Endothelial cell of umbilical vein (primary cell): ENCODE data around the gene UTRN. TPM values are rescaled to one million over a fixed set of nuclear protein-coding genes. Genes with fewer than 3 reads are reported as not detected.
A peak's percentile ranks its signal among the peaks of the same experiment; 100 is the strongest.

ENCODE experiments used
- BruUV-seq: library from RNA; stranded (reverse); fragments of 400-500 nt; replicated peaks from 2 replicates; lab custom pipeline; 2021; lab: Mats Ljungman, UMichigan
- CTCF ChIA-PET: fragments of 300-600, 350-600 bp; sonication (Branson Sonifier 250); formaldehyde crosslinking; loops from one replicate; lab custom pipeline; 2021; ENCODE audit warnings: antibody characterized with exemption, inconsistent platforms; lab: Charles Lee
- POLR2A ChIA-PET: fragments of 300-600, 350-600 bp; sonication (Branson Sonifier 250); formaldehyde crosslinking; loops from one replicate; lab custom pipeline; 2021; ENCODE audit warnings: antibody characterized with exemption, inconsistent platforms; lab: Charles Lee
- DNase-seq: peaks from one replicate; pipeline ENCODE4 v3.0.0-alpha.2; 2011; ENCODE audit warnings: low read depth, low spot score
- FAIRE-seq: peaks from 2 replicates; lab custom pipeline; 2011; peaks lifted over from hg19 to GRCh38; lab: Jason Lieb, UNC
- H2AFZ ChIP-seq: 2 replicates; pipeline ENCODE4 v1.6.0; 2012; ENCODE audit warnings: low read depth, low read length, control low read depth, inconsistent platforms
- H3K27ac ChIP-seq: 2 replicates; pipeline ENCODE4 v1.5.1; 2011; ENCODE audit warnings: low read depth, mild to moderate bottlenecking, control low read depth, low read length, moderate library complexity; ENCODE audit not compliant: insufficient read depth
- H3K27me3 ChIP-seq, 2 experiments: 2 replicates each; pipeline versions ENCODE4 v1.6.0 to v1.6.1; 2011; ENCODE audit warnings: low read length in 2 of 2, mixed read lengths in 1 of 2; ENCODE audit not compliant: control insufficient read depth in 2 of 2, insufficient read depth in 2 of 2
- H3K36me3 ChIP-seq, 2 experiments: 2 replicates in 1 of 2; 3 replicates in 1 of 2; pipeline ENCODE4 v1.5.1; 2011; ENCODE audit warnings: low read length in 2 of 2, mild to moderate bottlenecking in 1 of 2, moderate library complexity in 1 of 2; ENCODE audit not compliant: control insufficient read depth in 2 of 2, insufficient read depth in 2 of 2; ENCODE audit errors: extremely low read depth in 1 of 2
- H3K4me1 ChIP-seq: 3 replicates; pipeline ENCODE4 v1.5.1; 2011; ENCODE audit warnings: mild to moderate bottlenecking, low read length; ENCODE audit not compliant: control insufficient read depth, insufficient read depth; ENCODE audit errors: extremely low read depth
- H3K4me2 ChIP-seq: 2 replicates; pipeline ENCODE4 v1.6.1; 2011; ENCODE audit warnings: low read length, control low read depth, mixed read lengths; ENCODE audit not compliant: insufficient read depth
- H3K4me3 ChIP-seq, 3 experiments: fragments of 200-600 bp in 1 of 3; sonication (generic), shearing (Covaris generic) in 1 of 3; replicated peaks in 1 of 3; 2 replicates each; pipeline ENCODE4 v1.5.1; 2011 to 2016; ENCODE audit warnings: control low read depth in 3 of 3, low read length in 3 of 3, mild to moderate bottlenecking in 2 of 3, inconsistent platforms in 1 of 3, low read depth in 1 of 3, moderate library complexity in 1 of 3; ENCODE audit not compliant: insufficient read depth in 1 of 3
- H3K79me2 ChIP-seq: 2 replicates; pipeline ENCODE4 v1.6.0; 2012; ENCODE audit warnings: low read length, inconsistent platforms; ENCODE audit not compliant: control insufficient read depth, insufficient read depth
- H3K9ac ChIP-seq: replicated peaks from 2 replicates; pipeline ENCODE3; 2011; ENCODE audit warnings: low read length, control low read depth; ENCODE audit not compliant: insufficient read depth; ENCODE audit errors: extremely low read depth
- H3K9me1 ChIP-seq: replicated peaks from 3 replicates; pipeline ENCODE4 v1.6.0; 2011; ENCODE audit warnings: mild to moderate bottlenecking, low read length; ENCODE audit not compliant: control insufficient read depth, insufficient read depth; ENCODE audit errors: extremely low read depth
- H3K9me3 ChIP-seq: replicated peaks from 2 replicates; pipeline ENCODE4 v1.5.1; 2012; ENCODE audit warnings: low read length, inconsistent platforms; ENCODE audit not compliant: control insufficient read depth, insufficient read depth
- H4K20me1 ChIP-seq: replicated peaks from 2 replicates; pipeline ENCODE3; 2011; ENCODE audit warnings: mild to moderate bottlenecking, low read length; ENCODE audit not compliant: control insufficient read depth, insufficient read depth; ENCODE audit errors: extremely low read depth
- CTCF ChIP-seq, 2 donors: IDR thresholded peaks; 1 replicate in 1 of 2; 2 replicates in 1 of 2; pipeline ENCODE4 v1.5.1; 2011; ENCODE audit warnings: low read length in 2 of 2, mild to moderate bottlenecking in 2 of 2, moderate library complexity in 2 of 2, control low read depth in 1 of 2, inconsistent platforms in 1 of 2, low read depth in 1 of 2; ENCODE audit not compliant: insufficient read depth in 1 of 2; ENCODE audit errors: extremely low read depth in 1 of 2
- EZH2 ChIP-seq: IDR thresholded peaks from 2 replicates; pipeline ENCODE4 v1.6.1; 2012; ENCODE audit warnings: borderline replicate concordance, low read depth, mild to moderate bottlenecking, moderate library complexity, low read length, inconsistent platforms; ENCODE audit not compliant: severe bottlenecking
- FOS ChIP-seq: IDR thresholded peaks from 2 replicates; pipeline ENCODE4 v1.6.1; 2011; ENCODE audit warnings: mild to moderate bottlenecking, low read length, moderate library complexity, borderline replicate concordance; ENCODE audit not compliant: insufficient read depth
- GATA2 ChIP-seq: IDR thresholded peaks from 2 replicates; pipeline ENCODE4 v1.7.0; 2011; ENCODE audit warnings: low read depth, mild to moderate bottlenecking, moderate library complexity, mixed read lengths, low read length; ENCODE audit not compliant: insufficient read length, insufficient read depth
- MYC ChIP-seq: IDR thresholded peaks from one replicate; pipeline ENCODE4 v1.6.1; 2011; ENCODE audit warnings: mild to moderate bottlenecking, low read depth, low read length
- POLR2A ChIP-seq: IDR thresholded peaks from 2 replicates; pipeline ENCODE4 v1.6.1; 2012; ENCODE audit warnings: low read depth, mild to moderate bottlenecking, control low read depth, low read length
- POLR2AphosphoS5 ChIP-seq: IDR thresholded peaks from 2 replicates; pipeline ENCODE4 v1.6.1; 2012; ENCODE audit warnings: low read depth, mild to moderate bottlenecking, control low read depth, low read length, moderate library complexity; ENCODE audit not compliant: insufficient read depth
- dilution Hi-C: fragments of 300-500 bp; cut with MboI; formaldehyde crosslinking; loops from one replicate; pipeline ENCODE4 v1.15.0; 2019; ENCODE audit warnings: low sequenced_read_pairs; ENCODE audit not compliant: extremely low pct_ligation_motif_present
- intact Hi-C: fragments of 100-400 bp; cut with micrococcal nuclease; formaldehyde crosslinking; loops from one replicate; pipeline ENCODE4 v1.10.0; 2022
- polyA plus RNA-seq, 4 experiments: library from polyadenylated mRNA; depleted of rRNA in 3 of 4; stranded (reverse) in 3 of 4; unstranded in 1 of 4; fragments of >200 nt; gene quantifications; 2 replicates each; pipeline versions ENCODE4 v1.2.1 to v1.2.3, GENCODE V29; 2011 to 2012; ENCODE audit warnings: missing spikeins in 1 of 4
- total RNA-seq: library from RNA; stranded (reverse); gene quantifications from 2 replicates; pipeline ENCODE4 v1.2.3, GENCODE V29; 2021

The UTRN gene
- total and polyA plus RNA-seq, 2 donors (not counting 3 experiments of a cell fraction or from before 2014, with no cell fraction given) = 37.4 to 224 TPM

DNA sequence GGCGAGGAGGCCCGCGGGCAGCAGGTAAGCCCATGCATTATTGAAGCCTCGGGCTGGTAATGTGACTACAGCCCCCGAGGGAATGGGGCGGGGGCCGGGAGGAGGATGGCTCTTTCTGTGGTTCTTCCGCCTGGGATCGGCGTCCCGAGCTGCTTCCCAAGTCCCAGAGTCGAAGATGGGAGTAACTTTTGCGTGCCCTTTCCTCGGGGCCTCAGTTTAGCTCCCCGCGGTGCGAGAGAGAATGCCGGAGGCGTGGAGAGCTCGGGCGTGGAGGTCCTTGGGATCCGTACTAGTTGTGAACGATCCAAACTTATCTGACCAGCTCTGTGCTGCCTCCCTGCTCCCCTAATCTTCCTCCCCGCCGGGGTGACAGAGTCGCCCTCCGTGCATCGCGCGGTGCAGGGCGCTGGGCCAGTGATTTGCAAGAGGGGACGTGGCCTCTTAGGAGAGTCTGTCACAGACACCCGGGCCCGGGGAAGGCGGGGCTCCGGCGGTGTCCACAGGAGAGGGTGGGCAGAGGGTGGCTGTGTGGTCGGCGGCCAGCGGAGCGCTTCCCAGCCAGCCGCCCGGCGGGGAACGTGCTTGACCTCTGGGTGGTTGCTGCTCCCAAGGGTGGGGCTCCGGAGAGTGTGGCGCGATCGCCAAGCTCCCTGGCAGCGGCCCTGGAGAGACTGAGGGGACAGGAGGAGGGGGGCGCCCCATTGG is 815 bp downstream of the UTRN start:
- Histone ChIP-seq H2AFZ (peak overlapping the region; percentile 81), H3K9me3 (no peaks in the 10 kb centered on the region)
- peak; percentile 74 for DNase-seq

DNA sequence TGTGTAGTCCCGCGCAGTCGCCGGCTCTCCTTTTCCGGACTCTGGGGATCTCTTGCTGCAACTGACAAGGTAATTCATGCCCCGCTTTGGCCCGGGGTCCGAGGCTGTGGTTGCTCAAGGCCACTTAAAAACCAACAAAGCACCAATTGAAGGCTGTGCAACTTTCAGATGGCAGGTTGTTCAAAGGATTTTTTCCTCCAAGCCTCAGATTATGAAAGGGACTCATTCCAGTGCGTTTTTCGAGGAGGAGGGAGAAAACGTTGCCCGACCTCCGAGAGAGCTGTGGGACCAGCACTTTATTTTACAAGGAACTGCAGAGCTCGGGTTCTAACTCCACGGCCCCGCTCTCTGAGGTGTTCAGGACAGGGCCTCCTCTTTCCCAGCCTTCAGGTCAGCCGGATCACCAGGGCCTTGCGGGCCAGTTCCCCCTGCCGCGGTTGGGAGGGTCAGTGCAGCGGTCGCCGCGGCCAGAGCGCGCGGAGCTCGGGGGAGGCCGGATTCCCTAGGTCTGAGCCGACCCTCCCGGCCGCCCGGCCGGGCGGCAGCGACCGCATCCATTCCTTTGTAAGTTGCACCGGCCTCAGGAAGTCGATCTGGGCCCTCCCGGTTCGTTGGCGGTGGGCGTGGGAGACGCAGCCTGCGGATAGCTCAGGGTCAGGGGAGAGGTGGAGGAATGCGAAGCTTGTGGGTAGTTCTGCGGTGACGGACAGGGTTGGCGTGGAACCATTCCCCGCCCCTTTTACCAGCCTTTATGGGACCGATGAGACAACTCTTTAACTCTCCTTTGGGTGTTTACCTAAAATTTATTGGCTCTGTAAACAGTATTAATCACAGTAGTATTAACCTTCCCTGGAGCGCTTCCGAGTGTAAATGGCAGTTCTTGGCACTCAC is 1.6 kb downstream of the UTRN start:
- ChIA-PET POLR2A (interaction anchor here (0.8 to 1.5 kb wide), 3 partner anchors 60 to 191 kb away, joined by 3 to 4 read pairs (median 4); partner anchors contain the start of gene SF3B5), CTCF (interaction anchor here (0.8 to 2.5 kb wide), 14 partner anchors 21 to 194 kb away, joined by 3 to 27 read pairs (median 4); no protein-coding TSS in a partner anchor)
- Histone ChIP-seq H3K4me3 (peak overlapping the region; percentile 83 to 93 (median 88)), H3K36me3 (no peaks in the 10 kb centered on the region), H3K27ac (peak overlapping the region; percentile 89), H3K27me3 (no peaks in the 10 kb centered on the region), H3K9me3 (no peaks in the 10 kb centered on the region), H4K20me1 (no peaks in the 10 kb centered on the region), H3K9ac (peak overlapping the region; percentile 89), H3K79me2 (peaks cover 42% of the 10 kb centered on the region), H3K4me1 (peaks cover 14% of the 10 kb centered on the region), H3K4me2 (peak overlapping the region; percentile 88), H2AFZ (peak overlapping the region; percentile 81), H3K9me1 (peaks cover 2% of the 10 kb centered on the region)
- BruUV-seq = no TSS peak
- dilution Hi-C loops = no loop called here
- DNase-seq (peak; percentile 94), FAIRE-seq (peak; percentile 81)
- intact Hi-C loops = loop anchor here (1.0 to 5.0 kb wide), 4 partner anchors 29 to 196 kb away; partner anchors contain the start of gene STX11
- TF ChIP-seq GATA2 (no peak), POLR2AphosphoS5 (peak; percentile 81), CTCF (IDR thresholded peaks at IDR 0.05; ENCODE audit: extremely low read depth in 1 of 2, insufficient read depth in 1 of 2, low read depth in 1 of 2, low read length in 2 of 2) (no peak), EZH2 (no peak), FOS (peak; percentile 7), POLR2A (peak; percentile 70), MYC (no peak)

More for the DNA sequence above, 815 bp downstream of the UTRN start:
- TF ChIP-seq EZH2 (no peak), MYC (no peak), POLR2AphosphoS5 (peak; percentile 34), POLR2A (peak; percentile 74)
- no peaks in the 10 kb centered on the region for H4K20me1 ChIP-seq
- intact Hi-C loops = loop anchor here (1.0 to 5.0 kb wide), 8 partner anchors 21 to 196 kb away; partner anchors contain the start of gene STX11
- peaks cover 14% of the 10 kb centered on the region for H3K4me1 ChIP-seq
- peaks cover 36% of the 10 kb centered on the region for H3K79me2 ChIP-seq
- peak overlapping the region; percentile 89 for H3K9ac ChIP-seq
- no peak for FAIRE-seq
- no TSS peak for BruUV-seq
- dilution Hi-C loops = no loop called here
- peaks cover 2% of the 10 kb centered on the region for H3K9me1 ChIP-seq
- CTCF ChIA-PET = interaction anchor here (0.8 to 2.5 kb wide), 15 partner anchors 10 to 195 kb away, joined by 3 to 27 read pairs (median 4); no protein-coding TSS in a partner anchor
- peak overlapping the region; percentile 83 to 93 (median 88) for H3K4me3 ChIP-seq
- peak overlapping the region; percentile 89 for H3K27ac ChIP-seq
- H3K4me2 ChIP-seq = peak overlapping the region; percentile 88
- POLR2A ChIA-PET = interaction anchor here (1.3 to 1.5 kb wide), 2 partner anchors 149 to 191 kb away, joined by 3 to 4 read pairs; partner anchors contain the start of gene SF3B5
- H3K36me3 ChIP-seq = no peaks in the 10 kb centered on the region
- no peaks in the 10 kb centered on the region for H3K27me3 ChIP-seq
